ENCODE results near the gene HOXC6.

The HOXC6 gene

DNA sequence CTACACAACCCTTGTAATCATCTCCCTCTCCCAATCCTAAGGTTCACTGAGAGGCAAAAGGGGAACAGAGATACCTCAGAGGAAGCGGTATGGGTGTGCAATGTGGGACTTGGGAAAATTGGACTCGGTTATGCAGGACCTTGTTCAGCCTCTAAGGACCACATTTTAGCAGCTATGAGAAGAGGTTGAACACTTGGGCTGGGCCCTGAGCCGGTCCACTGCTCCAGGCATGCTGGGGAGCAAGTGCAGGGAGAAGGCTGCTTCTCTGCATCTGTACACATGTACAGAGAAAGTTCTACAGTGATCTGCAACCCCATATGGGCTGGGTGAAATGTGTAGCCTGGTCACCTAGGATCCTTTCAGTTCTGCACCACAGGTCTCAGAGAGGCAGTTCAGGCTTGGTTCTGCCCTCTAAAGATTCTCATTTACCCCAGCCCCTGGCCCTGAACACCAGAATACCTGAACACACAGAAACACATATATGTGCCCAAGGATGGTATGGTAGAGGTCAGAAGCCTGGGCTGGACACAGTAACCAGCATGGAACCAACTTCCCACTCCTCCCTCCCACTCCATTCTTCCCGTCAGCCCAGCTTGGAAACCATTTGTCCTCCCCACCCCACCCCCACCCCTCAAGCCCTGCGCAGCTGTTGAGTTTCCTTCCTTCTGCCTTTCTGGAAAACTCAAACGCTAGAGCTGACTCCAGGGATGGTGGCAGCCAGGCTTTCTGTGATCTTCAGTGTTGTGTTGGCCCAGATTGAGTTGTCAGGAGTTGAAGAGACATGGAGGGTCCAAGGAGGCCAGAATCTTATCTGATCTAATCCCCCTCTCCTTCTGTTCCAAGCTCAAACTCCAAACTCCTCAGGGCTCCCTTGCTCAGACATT lies 15.0 kb downstream of the HOXC6 start:
- no peak for DNase-seq (ENCODE audit: low spot score)

DNA sequence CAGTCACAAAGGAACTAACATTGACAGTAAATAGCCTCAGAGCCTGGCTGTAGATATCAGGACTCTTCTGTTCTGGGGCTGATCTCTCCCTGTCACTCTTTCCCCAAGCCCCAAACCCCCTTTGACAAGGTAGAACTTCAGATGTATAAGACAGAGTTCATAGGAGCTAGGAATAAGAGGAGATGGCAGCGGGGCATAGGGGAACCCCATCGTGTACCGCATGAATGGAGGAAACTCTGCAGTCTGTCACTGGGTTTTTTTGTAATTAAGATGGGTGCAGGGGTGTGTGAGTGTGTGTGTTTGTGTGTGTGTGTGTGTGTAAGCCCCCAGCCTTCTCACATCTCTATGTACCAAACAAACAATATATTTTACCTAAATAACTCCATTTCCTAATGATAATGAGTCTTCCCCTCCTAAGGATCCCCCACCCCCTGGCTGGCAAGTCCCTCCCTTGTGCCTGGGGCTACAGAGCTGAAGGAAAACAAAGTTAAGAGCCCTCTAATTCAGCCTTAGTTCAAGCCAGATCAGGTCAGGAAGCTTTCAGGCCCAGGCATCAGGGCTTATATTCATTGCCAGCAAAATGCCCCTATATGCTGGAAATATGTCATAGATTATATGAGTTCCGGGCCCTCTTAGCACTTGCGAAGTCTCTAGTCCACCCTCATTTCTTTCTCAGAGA lies 16.3 kb downstream of the HOXC6 start:
- DNase-seq (ENCODE audit: low spot score), result no peak

DNA sequence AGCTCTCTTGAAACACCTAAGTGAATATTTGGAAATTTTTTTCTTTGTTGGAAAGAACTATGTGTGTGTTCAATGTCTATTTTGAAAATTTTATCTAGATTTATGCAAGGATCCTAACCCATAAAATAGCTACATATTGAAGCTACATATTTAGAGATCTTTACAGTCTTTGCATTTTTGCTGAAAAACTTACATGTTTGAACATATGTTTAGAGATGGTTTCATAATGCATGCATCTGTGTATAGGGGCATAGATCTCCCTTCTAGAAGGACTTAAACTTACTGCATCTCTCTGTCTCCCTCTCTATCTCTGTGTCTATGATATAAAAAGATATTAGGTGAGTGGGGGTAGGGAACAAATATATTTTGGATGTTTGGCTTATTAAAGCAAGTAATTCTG lies 17.2 kb downstream of the HOXC6 start:
- no peak for DNase-seq (ENCODE audit: low spot score)

DNA sequence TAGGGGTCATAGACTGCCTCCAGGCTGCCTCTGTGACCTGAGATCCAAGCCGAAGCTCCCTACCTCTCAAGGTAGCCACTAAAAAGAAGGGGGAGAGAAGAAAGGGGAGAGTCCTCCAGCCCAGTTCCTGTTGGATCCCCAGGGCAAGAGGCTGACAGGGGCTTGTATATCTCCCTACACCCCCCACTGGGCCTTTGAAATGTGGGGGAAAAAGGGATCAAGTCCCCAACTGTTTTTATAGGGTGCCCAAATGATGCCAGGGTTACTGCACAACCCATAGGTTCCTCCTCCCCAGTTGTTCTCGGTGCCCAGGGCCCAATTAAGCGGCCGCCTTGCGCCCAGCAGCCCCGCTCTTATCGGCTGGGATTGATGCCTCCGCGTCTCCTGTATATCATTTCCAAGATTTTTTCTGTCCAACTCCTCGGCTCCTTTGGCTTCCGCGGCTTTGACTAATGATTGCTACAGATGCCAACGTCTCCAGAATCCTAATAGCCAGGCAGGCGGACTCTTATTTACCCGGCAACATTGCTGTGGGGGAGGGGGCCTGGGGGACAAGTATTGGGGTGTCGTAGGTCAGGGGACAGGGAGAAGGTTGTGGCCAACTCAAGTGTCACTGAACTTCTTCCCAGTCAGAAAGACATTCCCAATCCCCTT lies 17.8 kb downstream of the HOXC6 start:
- no peak for DNase-seq (ENCODE audit: low spot score)

DNA sequence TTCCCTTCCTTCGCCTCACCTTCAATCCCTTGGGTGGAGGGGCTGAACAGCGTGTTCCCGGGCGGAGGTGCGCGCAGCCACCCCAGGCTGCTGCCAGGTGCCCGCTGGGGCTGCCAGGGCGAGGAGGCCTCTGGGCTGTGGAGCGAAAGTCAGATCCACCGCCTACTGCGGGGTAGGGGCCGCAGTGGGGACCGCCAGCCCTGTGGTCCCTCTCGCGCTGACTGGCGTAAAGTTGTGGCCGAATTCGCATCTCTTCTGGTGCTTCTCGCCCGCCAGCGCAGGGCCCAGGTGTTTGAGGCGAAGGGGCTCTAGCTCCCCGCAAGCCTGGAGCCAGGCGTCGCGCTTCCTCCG lies 18.5 kb downstream of the HOXC6 start:
- no peak for DNase-seq (ENCODE audit: low spot score)

DNA sequence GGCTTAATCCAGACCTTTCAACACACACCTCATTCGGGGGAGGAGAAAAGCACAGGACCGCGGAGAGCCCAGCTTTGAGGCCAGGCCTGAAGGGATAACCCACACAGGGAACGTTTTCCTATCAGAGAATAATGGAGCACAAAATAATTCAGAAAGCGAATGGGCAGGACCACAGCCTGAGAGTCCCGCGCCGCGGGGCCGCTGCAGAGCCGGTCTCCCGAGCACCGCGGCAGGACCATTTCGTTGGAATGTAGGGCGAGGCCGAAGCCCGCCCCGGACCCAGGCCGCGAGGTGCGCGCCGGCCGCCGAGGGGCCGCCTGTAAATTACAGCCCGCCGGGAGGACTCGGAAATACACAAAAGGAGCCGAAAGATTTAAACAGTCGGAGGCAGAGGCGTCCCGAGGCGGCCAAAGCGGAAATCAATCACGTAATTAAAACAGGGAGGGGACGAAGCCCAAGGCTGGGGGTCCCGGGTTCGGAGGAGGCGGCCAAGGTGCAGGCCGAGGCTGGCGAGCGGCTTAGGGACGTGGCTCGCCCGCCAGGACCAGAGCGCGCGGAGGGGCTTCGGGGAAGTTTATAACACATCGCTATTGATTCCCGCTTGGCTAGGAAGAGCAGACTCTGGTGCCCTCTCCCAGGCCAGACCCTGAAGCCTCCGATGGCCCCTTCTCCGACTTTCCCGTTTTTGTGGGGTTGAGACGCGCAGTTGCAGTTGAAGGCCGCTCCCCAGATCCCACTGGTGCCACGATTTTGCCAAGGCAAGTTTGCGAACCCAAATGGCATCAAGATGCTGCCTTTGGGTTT lies 19.1 kb downstream of the HOXC6 start:
- no peak for DNase-seq (ENCODE audit: low spot score)

DNA sequence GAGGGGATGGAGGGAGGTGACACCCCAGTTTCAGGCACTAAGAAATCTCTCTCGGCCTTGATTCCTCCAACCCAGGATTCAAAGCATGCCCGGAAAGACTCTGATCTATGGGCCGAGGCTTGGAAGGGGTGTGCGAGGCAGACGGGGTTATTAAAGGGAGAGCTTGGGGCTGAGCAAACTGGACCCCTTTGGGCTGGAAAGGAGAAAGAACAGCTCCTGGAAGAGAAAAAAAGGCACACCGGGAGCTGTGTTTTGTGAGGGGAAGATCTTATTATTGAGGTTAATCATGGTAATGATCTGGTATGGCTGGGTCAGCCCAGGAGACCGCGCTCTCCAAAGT lies 19.7 kb downstream of the HOXC6 start:
- DNase-seq (ENCODE audit: low spot score), result no peak

DNA sequence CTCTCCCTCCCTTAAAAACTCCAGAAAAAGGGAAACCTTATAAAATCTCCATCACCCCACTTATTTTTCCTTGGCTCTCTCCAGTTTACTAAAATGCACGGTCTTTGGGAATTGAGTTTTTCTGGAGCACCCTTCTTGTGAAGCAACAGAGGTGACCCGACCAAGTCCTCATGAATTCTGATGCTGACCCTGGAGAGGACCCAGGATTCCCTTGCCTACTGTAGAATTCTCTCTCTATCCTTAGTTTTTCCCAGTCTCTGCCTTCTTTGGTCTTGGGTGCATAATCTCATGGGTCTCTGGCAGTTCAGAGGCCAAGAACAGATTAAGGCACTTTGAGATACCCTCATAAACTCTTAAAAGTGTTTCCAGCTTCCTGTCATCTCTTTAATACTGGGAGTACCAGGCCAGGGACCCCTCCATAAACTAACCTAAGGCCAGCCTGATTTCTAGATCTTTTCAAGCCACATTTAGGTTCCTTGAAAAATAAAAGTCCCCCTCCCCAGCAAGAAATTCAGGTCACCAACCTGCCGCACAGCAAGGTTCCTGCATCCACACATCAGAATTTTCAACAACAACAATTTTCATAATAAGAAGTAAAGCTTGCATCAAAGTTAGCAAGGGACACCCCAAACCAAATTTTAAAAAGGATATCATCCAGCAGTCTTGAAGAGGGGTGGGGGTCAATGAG lies 20.3 kb downstream of the HOXC6 start:
- no peak for DNase-seq (ENCODE audit: low spot score)

DNA sequence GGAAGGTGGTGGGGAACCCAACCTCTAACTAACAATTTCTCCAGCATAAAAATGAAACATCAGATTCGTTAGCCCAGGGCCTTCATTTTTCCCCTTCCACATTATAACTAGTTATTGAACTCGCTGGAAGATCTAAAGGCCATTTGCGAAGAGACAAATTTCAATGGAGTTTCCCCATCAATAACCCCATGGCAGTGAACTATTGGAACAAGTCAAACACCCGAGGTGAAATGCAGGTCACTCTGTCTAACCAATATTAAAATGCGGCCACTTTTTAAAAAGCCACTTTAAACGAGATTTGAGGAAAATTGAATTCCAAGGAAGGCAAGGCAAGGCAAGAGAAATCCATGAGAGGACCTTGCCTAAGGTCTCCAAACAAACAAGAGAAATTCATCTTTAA lies 20.9 kb downstream of the HOXC6 start:
- DNase-seq (ENCODE audit: low spot score), result no peak

DNA sequence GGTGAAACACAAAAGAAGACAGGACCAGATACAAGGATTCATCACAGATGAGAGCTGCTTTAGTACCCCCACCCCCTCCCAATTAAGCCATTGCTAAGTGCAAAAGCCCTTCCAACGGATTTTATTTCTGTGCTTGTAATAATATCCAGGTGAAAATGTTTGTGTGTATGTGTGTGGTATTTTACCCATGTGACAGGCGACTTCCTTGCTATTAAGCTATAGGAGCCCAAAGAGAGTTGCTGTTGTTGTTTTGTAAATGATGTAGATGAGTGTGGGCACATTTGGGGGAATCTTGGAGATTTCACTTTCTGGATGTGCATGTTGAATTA lies 22.2 kb downstream of the HOXC6 start:
- no peak for DNase-seq (ENCODE audit: low spot score)

DNA sequence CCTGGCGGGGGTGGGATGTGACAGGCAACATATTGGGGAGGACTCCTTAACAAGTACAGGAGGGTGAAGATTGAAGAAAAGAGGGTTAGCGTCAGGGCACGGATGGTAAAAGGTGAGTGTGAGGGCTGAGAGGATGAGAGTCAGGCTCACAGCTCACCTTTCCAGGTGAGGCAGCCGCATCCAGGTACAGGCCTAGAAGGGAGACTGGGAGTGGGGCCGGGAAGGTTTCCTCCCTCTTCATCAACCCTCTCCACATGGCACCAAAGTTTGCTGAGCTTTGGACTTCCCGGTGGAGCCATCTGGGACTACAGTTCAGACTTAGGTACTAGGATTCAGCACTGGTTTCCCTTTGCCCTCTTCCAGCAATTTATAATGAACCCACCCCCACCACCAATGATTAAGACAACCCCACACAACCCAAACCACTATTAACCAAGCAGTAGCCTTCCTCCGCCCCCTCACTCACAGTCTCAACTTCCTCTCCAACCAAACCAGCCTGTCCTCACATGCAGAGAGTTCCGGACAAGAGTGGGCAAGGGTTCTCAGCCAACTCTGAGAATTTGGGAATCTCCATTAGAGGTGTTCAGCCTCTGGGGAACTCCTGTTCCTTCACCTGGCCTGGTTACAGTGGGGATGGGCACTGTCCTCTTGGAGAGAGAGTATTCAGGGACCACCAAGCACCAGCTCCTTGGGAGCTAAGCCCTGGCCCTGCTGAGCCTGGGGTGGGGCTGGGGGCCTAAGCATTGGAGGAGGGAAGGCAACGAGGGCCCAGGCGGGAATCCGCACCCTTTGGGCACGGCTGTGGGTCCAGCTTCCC lies 23.0 kb downstream of the HOXC6 start:
- no peak for DNase-seq (ENCODE audit: low spot score)

DNA sequence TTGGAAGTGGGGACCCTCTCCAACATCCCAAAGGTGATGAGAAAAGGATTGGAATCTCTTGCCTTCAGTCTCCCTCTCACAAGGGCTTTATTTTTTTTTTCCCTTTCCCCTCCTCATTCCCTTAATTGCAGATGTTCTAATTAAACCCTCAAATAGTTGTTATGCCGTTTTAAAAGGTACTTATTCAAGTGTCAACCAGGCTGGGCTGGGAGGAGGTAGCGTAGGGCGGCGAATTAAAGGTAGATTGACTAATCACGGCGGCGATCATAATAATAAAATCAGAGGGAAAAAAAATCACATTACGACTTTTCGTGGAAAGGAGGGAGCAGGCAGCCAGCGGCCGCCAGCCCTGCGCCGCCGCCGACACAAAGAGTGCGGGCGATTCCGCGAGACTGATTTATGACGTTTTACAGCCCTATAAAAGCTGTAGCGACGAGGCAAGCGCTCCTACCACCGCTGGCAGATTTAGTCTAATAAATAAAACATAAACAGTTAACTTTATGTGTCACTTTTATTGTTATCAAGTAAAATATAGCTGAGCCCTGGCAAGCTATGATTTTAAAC lies 23.7 kb downstream of the HOXC6 start:
- DNase-seq (ENCODE audit: low spot score), result no peak

DNA sequence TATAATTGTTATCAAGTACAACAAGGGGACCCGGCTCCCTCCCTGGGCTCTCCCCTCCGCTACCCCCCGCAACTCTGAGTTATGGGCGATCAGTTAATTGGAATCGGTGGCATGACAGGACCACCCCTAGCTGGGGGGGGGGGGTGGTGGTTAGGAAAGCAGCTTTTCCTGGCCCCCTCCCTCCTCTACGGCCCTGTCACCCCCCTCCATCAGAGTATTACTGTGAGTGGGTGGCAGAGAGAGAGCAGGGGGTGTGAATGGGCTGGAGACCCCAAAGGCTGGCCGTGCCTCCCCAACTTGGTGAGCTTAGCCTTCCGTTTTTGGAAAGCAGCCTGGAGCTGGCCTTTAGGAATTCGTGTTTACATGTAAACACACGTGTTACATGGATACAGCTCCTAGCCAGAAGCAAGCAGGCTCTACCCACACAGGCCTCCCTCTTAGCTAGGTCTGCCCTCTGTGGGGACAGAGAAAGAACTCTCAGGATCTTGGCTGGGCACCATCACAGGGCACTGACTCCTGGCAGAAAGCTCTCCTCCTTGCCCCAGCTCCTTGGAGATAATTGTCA lies 24.3 kb downstream of the HOXC6 start:
- no peak for DNase-seq (ENCODE audit: low spot score)

DNA sequence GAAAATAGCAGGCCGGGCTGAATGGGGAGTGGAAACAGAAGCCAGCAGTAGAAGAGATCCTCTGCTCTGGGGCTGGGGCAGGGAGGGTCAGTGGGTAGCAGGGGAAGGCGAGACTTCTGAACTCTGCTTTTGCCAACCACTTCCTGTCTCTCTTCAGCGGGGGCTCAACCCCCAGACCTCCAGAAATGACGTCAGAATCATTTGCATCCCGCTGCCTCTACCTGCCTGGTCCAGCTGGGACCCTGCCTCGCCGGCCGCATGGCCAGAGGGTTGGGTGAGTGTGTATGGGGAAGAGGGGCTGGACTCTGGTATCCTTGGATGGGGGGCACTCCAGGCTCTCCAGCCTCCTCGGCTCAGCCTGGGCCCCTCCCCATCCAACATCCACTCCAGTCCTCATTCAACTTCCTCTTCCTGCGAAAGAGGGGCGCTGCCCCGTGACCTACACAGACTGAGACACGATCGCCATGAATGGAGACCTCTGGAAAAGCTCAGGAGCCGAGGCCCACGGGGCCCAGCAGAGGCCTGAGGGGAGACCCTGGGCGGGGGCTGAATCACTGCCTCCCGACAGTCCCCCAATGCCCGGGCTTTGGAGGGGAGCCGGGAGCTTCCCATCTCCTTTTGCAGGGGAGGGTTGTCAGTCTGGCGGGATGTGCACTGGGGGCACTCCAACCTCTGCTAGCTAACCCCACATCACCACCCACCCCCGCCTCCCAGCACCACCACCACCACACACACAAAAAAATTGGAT lies 24.9 kb downstream of the HOXC6 start:
- DNase-seq (ENCODE audit: low spot score), result no peak

DNA sequence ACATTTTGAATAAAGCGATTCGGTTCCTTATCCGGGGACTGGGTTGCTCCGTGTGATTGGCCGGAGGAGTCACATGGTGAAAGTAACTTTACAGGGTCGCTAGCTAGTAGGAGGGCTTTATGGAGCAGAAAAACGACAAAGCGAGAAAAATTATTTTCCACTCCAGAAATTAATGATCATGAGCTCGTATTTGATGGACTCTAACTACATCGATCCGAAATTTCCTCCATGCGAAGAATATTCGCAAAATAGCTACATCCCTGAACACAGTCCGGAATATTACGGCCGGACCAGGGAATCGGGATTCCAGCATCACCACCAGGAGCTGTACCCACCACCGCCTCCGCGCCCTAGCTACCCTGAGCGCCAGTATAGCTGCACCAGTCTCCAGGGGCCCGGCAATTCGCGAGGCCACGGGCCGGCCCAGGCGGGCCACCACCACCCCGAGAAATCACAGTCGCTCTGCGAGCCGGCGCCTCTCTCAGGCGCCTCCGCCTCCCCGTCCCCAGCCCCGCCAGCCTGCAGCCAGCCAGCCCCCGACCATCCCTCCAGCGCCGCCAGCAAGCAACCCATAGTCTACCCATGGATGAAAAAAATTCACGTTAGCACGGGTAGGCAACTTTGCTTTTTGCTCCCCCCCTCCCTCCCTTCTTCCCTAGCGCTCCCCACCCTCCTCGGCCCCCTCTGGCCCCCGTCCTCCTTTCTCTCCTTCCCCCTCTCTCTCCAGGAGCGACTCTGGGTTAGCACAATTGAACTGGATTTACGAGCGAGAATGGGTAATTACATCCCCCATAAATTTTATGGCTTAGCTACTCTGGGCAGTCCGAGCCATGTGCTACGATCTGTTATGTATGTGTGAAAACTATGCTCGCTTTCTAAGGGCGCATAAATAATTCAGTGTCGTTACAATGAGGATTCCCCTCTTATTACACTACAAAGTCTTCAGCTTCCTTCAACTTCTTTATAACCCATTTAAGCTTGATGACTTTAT lies 25.8 kb downstream of the HOXC6 start, which contains the start of gene HOXC4:
TSS of gene HOXC4 (plus strand) at position 85 of the 991 bp plus-strand sequence. CDS start at position 173, 88 bp downstream.
- no peak for DNase-seq (ENCODE audit: low spot score)

DNA sequence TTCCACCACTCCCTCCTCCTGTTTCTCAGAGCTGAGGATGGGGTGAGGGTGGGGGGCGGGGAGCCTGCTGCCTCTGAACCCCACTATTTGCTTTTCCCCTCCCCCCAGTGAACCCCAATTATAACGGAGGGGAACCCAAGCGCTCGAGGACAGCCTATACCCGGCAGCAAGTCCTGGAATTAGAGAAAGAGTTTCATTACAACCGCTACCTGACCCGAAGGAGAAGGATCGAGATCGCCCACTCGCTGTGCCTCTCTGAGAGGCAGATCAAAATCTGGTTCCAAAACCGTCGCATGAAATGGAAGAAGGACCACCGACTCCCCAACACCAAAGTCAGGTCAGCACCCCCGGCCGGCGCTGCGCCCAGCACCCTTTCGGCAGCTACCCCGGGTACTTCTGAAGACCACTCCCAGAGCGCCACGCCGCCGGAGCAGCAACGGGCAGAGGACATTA lies 26.5 kb downstream of the HOXC6 start:
- no peak for DNase-seq (ENCODE audit: low spot score)

DNA sequence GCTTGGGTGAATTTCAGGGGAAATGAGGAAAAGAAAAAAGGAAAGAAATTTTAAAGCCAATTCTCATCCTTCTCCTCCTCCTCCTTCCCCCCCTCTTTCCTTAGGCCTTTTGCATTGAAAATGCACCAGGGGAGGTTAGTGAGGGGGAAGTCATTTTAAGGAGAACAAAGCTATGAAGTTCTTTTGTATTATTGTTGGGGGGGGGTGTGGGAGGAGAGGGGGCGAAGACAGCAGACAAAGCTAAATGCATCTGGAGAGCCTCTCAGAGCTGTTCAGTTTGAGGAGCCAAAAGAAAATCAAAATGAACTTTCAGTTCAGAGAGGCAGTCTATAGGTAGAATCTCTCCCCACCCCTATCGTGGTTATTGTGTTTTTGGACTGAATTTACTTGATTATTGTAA lies 27.3 kb downstream of the HOXC6 start:
- no peak for DNase-seq (ENCODE audit: low spot score)

DNA sequence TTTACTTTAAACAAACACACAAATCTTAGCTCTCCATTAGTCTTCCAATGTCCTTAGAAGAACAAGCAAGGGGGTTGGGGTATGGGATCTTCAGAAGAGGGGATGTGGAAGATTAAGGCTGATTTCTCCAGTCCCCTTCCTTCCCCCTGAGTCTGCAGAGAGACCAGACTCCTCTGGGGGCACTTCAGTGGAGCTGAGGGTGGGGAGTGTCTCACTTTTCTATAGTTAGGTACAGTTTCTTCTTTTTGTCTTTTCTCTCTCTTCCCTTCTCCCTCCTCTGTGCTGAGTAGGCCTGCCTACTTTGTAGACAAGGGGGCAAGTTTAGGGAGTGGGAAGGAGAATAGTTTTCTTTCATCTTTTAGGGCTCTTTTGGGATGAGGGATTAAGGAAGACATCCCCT lies 27.9 kb downstream of the HOXC6 start:
- no peak for DNase-seq (ENCODE audit: low spot score)

Data from kidney capillary endothelial cell (primary cell).